Thoracic aorta (tissue), 2 donors: ENCODE results near the gene BUD13. TPM values are rescaled to one million over a fixed set of nuclear protein-coding genes. Genes with fewer than 3 reads are reported as not detected.

Source experiments
- ATAC-seq: fragments of 150-250 bp; one replicate; pipeline ENCODE4 v1.8.0; 2017; ENCODE audit warnings: low read depth; ENCODE audit not compliant: insufficient number of reproducible peaks, low FRiP score
- DNase-seq: peaks from one replicate; pipeline ENCODE4 v3.0.0-alpha.2; 2020; ENCODE audit warnings: low spot score
- H3K27ac ChIP-seq, 2 donors: fragments of 200-600 bp; sonication (generic); 1 replicate in 1 of 2; 2 replicates in 1 of 2; pipeline ENCODE4 v1.5.1; 2016; ENCODE audit warnings: mild to moderate bottlenecking in 2 of 2, moderate library complexity in 2 of 2
- H3K27me3 ChIP-seq: fragments of 200-600 bp; sonication (generic); replicated peaks from 2 replicates; pipeline ENCODE4 v1.6.0; 2016; ENCODE audit warnings: mild to moderate bottlenecking; ENCODE audit not compliant: insufficient read depth
- H3K36me3 ChIP-seq: fragments of 200-600 bp; sonication (generic); one replicate; pipeline ENCODE4 v1.5.1; 2016
- H3K4me1 ChIP-seq, 2 donors: fragments of 200-600 bp; sonication (generic); 1 replicate in 1 of 2; 2 replicates in 1 of 2; pipeline versions ENCODE4 v1.5.1 to v1.6.0; 2016; ENCODE audit warnings: low read depth in 2 of 2, mild to moderate bottlenecking in 1 of 2; ENCODE audit not compliant: control insufficient read depth in 1 of 2
- H3K4me3 ChIP-seq: fragments of 200-600 bp; sonication (generic); 2 replicates; pipeline ENCODE4 v1.5.1; 2016; ENCODE audit warnings: mild to moderate bottlenecking
- H3K9me3 ChIP-seq: fragments of 200-600 bp; sonication (generic); 2 replicates; pipeline ENCODE4 v1.5.1; 2016
- total RNA-seq, 2 donors: library from RNA; depleted of rRNA; stranded (reverse); fragments of >200 nt; gene quantifications; one replicate each; pipeline versions ENCODE4 v1.1.0 to v1.2.3, GENCODE V29; 2016
- TF ChIP-seq, protein P1 (sequence below): fragments of 200-600 bp; sonication (generic); IDR thresholded peaks from one replicate; pipeline ENCODE4 v1.5.1; 2019; ENCODE audit warnings: antibody characterized with exemption

BUD13 gene
- total RNA-seq, 2 donors from 2014 or later = 5.8 to 12.5 TPM

DNA sequence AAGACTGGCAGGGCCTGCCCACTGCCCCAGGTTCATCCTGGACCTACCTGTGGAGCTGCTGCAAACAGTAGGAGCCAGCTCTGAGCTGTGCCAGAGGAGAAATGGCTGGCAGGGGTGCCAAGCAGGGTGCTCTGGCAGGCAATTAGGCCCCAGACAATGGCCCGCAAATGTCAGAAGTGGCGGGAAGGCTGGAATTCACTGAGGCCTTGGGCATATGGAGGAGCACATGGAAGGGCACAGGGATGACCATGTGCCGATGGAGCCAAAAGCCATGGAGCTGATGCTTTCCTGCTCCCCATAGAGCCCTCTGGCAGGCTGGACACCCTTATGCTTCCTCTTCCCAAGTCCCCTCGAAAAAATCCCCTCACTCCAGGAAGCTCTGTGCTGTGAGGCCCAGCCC, 62.0 kb downstream of the BUD13 start:
- H3K27ac ChIP-seq = no peak overlapping the region
- H3K4me3 ChIP-seq = no peak overlapping the region
- H3K4me1 ChIP-seq = no peaks in the 10 kb centered on the region
- TF ChIP-seq, protein P1, sequence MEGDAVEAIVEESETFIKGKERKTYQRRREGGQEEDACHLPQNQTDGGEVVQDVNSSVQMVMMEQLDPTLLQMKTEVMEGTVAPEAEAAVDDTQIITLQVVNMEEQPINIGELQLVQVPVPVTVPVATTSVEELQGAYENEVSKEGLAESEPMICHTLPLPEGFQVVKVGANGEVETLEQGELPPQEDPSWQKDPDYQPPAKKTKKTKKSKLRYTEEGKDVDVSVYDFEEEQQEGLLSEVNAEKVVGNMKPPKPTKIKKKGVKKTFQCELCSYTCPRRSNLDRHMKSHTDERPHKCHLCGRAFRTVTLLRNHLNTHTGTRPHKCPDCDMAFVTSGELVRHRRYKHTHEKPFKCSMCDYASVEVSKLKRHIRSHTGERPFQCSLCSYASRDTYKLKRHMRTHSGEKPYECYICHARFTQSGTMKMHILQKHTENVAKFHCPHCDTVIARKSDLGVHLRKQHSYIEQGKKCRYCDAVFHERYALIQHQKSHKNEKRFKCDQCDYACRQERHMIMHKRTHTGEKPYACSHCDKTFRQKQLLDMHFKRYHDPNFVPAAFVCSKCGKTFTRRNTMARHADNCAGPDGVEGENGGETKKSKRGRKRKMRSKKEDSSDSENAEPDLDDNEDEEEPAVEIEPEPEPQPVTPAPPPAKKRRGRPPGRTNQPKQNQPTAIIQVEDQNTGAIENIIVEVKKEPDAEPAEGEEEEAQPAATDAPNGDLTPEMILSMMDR = no peak
- no peaks in the 10 kb centered on the region for H3K27me3 ChIP-seq
- no peak for ATAC-seq
- no peaks in the 10 kb centered on the region for H3K36me3 ChIP-seq
- H3K9me3 ChIP-seq = no peaks in the 10 kb centered on the region
- DNase-seq = no peak

DNA sequence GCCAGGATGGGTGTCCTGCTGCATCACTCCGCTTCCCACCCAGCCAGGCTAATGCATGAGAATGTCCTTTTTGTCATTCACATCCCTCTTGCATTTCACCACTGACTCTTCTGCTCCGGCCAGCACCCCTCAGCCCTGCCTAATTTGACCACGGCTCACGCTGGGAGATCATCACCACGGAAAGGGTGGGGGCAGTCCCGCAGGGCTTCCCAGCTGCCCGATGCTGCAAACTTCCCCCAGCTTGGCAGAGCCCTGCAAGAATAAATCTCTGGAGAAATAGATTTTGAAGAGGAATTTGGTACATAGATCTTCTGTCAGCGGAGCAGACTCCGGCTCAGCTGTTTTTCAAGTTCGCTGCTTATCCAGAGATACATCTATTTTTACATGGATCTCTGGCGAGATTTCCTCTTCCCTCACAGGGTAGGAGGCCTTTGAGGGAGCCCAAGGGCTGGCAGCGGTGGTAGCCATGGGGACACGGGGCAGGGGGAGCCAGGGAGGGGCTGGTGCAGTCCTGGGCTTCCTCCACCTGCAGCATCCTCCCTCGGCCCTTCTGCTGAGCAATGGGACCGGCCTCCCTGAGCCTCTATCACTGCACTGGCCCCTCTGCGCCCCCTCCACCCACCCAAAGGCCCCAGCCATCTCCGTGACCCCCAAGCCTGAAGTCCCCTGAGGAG, 62.6 kb downstream of the BUD13 start:
- no peaks in the 10 kb centered on the region for H3K27me3 ChIP-seq
- no peaks in the 10 kb centered on the region for H3K9me3 ChIP-seq
- no peak overlapping the region for H3K4me3 ChIP-seq
- TF ChIP-seq, protein P1 = no peak
- no peaks in the 10 kb centered on the region for H3K4me1 ChIP-seq
- no peaks in the 10 kb centered on the region for H3K36me3 ChIP-seq
- DNase-seq (no peak), ATAC-seq (no peak)
- no peak overlapping the region for H3K27ac ChIP-seq

DNA sequence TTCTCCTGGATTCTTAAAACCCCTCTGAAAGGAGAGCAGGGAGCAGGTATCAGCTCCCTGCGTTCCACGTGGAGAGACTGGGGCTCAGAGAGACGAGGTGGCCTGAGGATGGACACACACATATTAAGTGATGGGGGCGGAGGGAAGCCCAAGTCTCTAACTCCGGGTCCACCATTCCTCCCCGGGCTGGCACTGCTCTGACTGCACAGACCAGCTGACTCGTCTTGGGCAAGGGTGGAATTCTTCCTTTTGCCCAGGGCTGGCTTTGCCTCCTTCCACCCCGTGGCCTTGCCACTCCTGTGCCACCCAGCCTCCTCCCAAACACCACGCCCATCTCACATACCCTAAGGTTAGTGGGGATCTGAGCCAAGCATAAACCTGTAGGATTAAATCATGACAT, 65.0 kb downstream of the BUD13 start:
- TF ChIP-seq, protein P1 = no peak
- Histone ChIP-seq H3K4me1 (no peaks in the 10 kb centered on the region), H3K9me3 (no peaks in the 10 kb centered on the region), H3K4me3 (no peak overlapping the region), H3K36me3 (no peaks in the 10 kb centered on the region), H3K27me3 (no peaks in the 10 kb centered on the region), H3K27ac (no peak overlapping the region)
- DNase-seq = no peak
- no peak for ATAC-seq

DNA sequence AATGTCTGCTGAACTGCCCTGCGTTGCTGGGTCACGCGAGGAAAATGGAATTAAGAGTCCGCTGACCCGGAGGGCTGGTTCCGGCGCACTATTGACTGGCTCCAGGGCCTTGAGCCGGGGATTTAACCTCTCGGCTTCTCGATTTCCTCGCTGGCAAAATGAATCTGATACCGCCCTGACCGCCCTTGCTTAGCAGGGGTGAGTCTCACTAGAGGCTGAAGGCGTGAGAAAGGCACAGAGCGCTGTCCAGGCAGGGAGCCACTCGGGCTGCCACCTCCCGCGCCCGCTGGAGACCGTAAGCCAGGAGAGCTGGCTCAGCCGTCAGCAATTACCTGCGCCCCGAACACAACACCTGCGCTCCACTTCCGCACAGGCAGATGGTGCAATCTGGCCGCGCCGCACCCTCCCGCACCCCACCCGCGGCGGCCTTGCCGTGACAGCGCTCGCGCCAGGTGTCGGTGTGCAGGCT, 65.6 kb downstream of the BUD13 start:
- H3K27me3 ChIP-seq = no peaks in the 10 kb centered on the region
- TF ChIP-seq, protein P1 = no peak
- no peak for ATAC-seq

DNA sequence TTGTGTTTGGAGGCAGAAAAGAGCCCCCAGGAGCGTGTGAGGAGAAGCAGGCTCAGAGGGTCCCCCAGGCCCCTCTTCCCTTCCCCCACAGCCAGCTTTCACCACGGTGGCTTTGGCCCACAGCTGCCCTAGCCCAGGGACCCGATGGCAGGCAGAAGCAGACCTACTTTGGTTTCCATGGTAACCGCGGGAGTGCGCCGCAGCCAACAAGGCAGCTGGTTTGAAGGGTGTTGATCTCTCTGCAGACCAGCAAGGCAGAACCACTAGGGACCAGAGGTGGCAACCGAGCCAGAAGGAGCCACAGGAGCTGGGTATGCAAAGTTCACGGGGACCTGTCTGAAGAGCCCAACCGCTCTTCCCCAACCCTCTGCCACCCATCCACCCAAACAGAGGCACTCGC, 69.4 kb downstream of the BUD13 start:
- ATAC-seq (no peak), DNase-seq (no peak)
- Histone ChIP-seq H3K4me3 (no peak overlapping the region), H3K27me3 (no peaks in the 10 kb centered on the region), H3K27ac (no peak overlapping the region), H3K9me3 (no peaks in the 10 kb centered on the region), H3K36me3 (no peaks in the 10 kb centered on the region), H3K4me1 (no peaks in the 10 kb centered on the region)
- TF ChIP-seq, protein P1 = no peak

More for the DNA sequence above, 65.6 kb downstream of the BUD13 start:
- Histone ChIP-seq H3K4me3 (no peak overlapping the region), H3K9me3 (no peaks in the 10 kb centered on the region), H3K27ac (no peak overlapping the region), H3K36me3 (no peaks in the 10 kb centered on the region), H3K4me1 (no peaks in the 10 kb centered on the region)
- DNase-seq = no peak
